PC-9 (cell line): ENCODE results near the gene SLC41A3. TPM values are rescaled to one million over a fixed set of nuclear protein-coding genes. Genes with fewer than 3 reads are reported as not detected.
"Not testable (repeated sequence)": the region's sequence is repeated elsewhere in the genome, so short reads cannot be mapped to it uniquely, and the experiment has no call there.

ENCODE experiments used
- BruUV-seq: library from RNA; stranded (reverse); fragments of 400-500 nt; replicated peaks from 2 replicates; lab custom pipeline; 2021; lab: Mats Ljungman, UMichigan
- CTCF ChIA-PET: fragments of 300-600 bp; sonication (Branson Sonifier 250); formaldehyde crosslinking; loops from one replicate; lab custom pipeline; 2022; ENCODE audit warnings: antibody characterized with exemption; lab: Charles Lee
- POLR2A ChIA-PET: fragments of 300-600 bp; sonication (Branson Sonifier 250); formaldehyde crosslinking; loops from one replicate; lab custom pipeline; 2022; ENCODE audit warnings: antibody characterized with exemption; ENCODE audit not compliant: unreplicated experiment; lab: Charles Lee
- DNase-seq, 2 experiments: peaks; one replicate each; pipeline versions ENCODE4 v3.0.0 to v3.0.0-alpha.2; 2015 to 2022; ENCODE audit warnings: mixed read lengths in 1 of 2
- H2AFZ ChIP-seq: fragments of 200-600 bp; sonication (generic); 2 replicates; pipeline ENCODE4 v1.8.1; 2017; ENCODE audit warnings: antibody characterized with exemption
- H3F3A ChIP-seq: fragments of 200-600 bp; sonication (generic); 2 replicates; pipeline ENCODE4 v1.8.1; 2017; ENCODE audit warnings: antibody characterized with exemption, mild to moderate bottlenecking, low read depth; ENCODE audit not compliant: insufficient read depth
- H3K27ac ChIP-seq: fragments of 200-600 bp; sonication (generic); 2 replicates; pipeline ENCODE4 v1.6.1; 2016; ENCODE audit warnings: mixed run types
- H3K27me3 ChIP-seq: fragments of 200-600 bp; sonication (generic); 2 replicates; pipeline ENCODE4 v1.6.1; 2016; ENCODE audit warnings: low read depth, mixed run types; ENCODE audit not compliant: insufficient read depth
- H3K36me3 ChIP-seq: fragments of 200-600 bp; sonication (generic); 2 replicates; pipeline ENCODE4 v1.6.1; 2016; ENCODE audit warnings: low read depth, mixed run types
- H3K4me1 ChIP-seq: fragments of 200-600 bp; sonication (generic); replicated peaks from 2 replicates; pipeline ENCODE4 v1.6.1; 2016; ENCODE audit warnings: mixed run types; ENCODE audit not compliant: insufficient read depth
- H3K4me2 ChIP-seq: fragments of 200-600 bp; sonication (generic); 2 replicates; pipeline ENCODE4 v1.6.1; 2017; ENCODE audit warnings: mixed run types
- H3K4me3 ChIP-seq: fragments of 200-600 bp; sonication (generic); 2 replicates; pipeline ENCODE4 v1.6.1; 2016; ENCODE audit warnings: mixed run types
- H3K79me2 ChIP-seq: fragments of 200-600 bp; sonication (generic); 2 replicates; pipeline ENCODE4 v1.6.1; 2017; ENCODE audit warnings: low read depth, mixed run types
- H3K9me2 ChIP-seq: fragments of 200-600 bp; sonication (generic); 2 replicates; pipeline ENCODE4 v1.8.1; 2017; ENCODE audit warnings: mild to moderate bottlenecking; ENCODE audit not compliant: insufficient read depth
- H3K9me3 ChIP-seq: fragments of 200-600 bp; sonication (generic); 2 replicates; pipeline ENCODE4 v1.8.1; 2016; ENCODE audit warnings: low read depth; ENCODE audit not compliant: insufficient read depth
- H4K20me1 ChIP-seq: fragments of 200-600 bp; sonication (generic); 2 replicates; pipeline ENCODE4 v1.8.1; 2017; ENCODE audit not compliant: insufficient read depth
- CTCF ChIP-seq: fragments of 200-600 bp; sonication (generic); conservative IDR thresholded peaks from 2 replicates; pipeline ENCODE4 v1.6.1; 2017; ENCODE audit warnings: mixed run types, antibody characterized with exemption, mild to moderate bottlenecking, moderate library complexity
- EZH2 ChIP-seq: fragments of 200-600 bp; sonication (generic); IDR thresholded peaks from 2 replicates; pipeline ENCODE4 v1.8.0; 2017; ENCODE audit warnings: antibody characterized with exemption, low read depth
- intact Hi-C: fragments of 100-400 bp; cut with micrococcal nuclease; formaldehyde crosslinking; loops from one replicate; pipeline ENCODE4 v1.10.0; 2022; ENCODE audit not compliant: unreplicated experiment
- total RNA-seq: library from RNA; stranded (reverse); gene quantifications from 2 replicates; pipeline ENCODE4 v1.2.3, GENCODE V29; 2021

Gene SLC41A3
- total RNA-seq, 1 experiment from 2014 or later, result 67.0 TPM

- Histone ChIP-seq H2AFZ (no peak overlapping the region), H3K4me1 (no peaks in the 10 kb centered on the region), H3K9me2 (no peaks in the 10 kb centered on the region), H3F3A (no peaks in the 10 kb centered on the region), H3K4me3 (no peak overlapping the region), H3K36me3 (no peaks in the 10 kb centered on the region), H3K9me3 (no peaks in the 10 kb centered on the region), H3K4me2 (no peak overlapping the region), H3K79me2 (no peaks in the 10 kb centered on the region), H3K27ac (no peak overlapping the region), H3K27me3 (no peaks in the 10 kb centered on the region), H4K20me1 (no peaks in the 10 kb centered on the region)
- POLR2A ChIA-PET, result interaction anchor here (0.7 kb wide), 1 partner anchor 1757 kb away, joined by 6 read pairs; no protein-coding TSS in a partner anchor
- CTCF ChIA-PET, result interaction anchor here (0.6 to 0.7 kb wide), 2 partner anchors 42 to 292 kb away, joined by 3 to 7 read pairs; no protein-coding TSS in a partner anchor
- intact Hi-C loops, result no loop called here
- TF ChIP-seq EZH2 (no peak), CTCF (no peak)
- DNase-seq, result no peak
- no TSS peak for BruUV-seq
Observed at GRCh38 chr3:126100269-126100633, 16.3 kb upstream of the SLC41A3 start.

GRCh38 chr3:126098391-126098858, 14.5 kb upstream of the SLC41A3 start:
- Histone ChIP-seq H3K9me2 (no peaks in the 10 kb centered on the region), H3K79me2 (no peaks in the 10 kb centered on the region), H3F3A (no peaks in the 10 kb centered on the region), H2AFZ (no peak overlapping the region), H3K4me1 (no peaks in the 10 kb centered on the region), H3K9me3 (peaks cover 8% of the 10 kb centered on the region; the same call in 1 of the 2 replicates), H3K4me3 (no peak overlapping the region), H3K36me3 (no peaks in the 10 kb centered on the region), H3K4me2 (no peak overlapping the region), H3K27ac (no peak overlapping the region), H3K27me3 (no peaks in the 10 kb centered on the region), H4K20me1 (no peaks in the 10 kb centered on the region)
- CTCF ChIA-PET, result interaction anchor here (0.5 kb wide), 1 partner anchor 522 kb away, joined by 3 read pairs; no protein-coding TSS in a partner anchor
- intact Hi-C loops, result no loop called here
- no peak for DNase-seq
- no TSS peak for BruUV-seq
- POLR2A ChIA-PET, result no interaction called here
- TF ChIP-seq EZH2, result no peak
- no peak for TF ChIP-seq CTCF

DNA sequence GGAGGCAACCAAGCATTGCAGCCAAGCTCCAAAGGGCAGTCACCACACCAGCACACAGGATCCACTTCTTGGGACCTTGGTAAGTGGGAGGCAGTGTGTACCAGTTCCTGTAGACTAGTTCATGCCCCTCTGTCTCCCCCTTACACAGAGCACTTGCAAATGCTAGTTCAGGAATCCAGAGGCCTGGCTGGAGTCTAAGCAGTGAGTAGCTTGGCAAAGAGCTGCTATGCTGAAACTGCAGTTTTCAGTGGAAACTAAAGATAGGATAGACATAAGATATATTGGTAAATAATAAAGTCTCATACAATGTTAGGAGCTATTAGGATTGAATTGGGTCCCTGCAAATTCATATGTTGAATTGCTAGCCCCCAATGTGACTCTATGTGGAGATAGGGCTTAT, 13.9 kb upstream of the SLC41A3 start:
- Histone ChIP-seq H3K4me2 (no peak overlapping the region), H3K27ac (no peak overlapping the region), H3K4me3 (no peak overlapping the region), H4K20me1 (no peaks in the 10 kb centered on the region), H3K27me3 (no peaks in the 10 kb centered on the region), H2AFZ (no peak overlapping the region), H3K79me2 (no peaks in the 10 kb centered on the region), H3K9me2 (no peaks in the 10 kb centered on the region), H3K9me3 (peaks cover 8% of the 10 kb centered on the region; the same call in 1 of the 2 replicates), H3K4me1 (no peaks in the 10 kb centered on the region), H3F3A (no peaks in the 10 kb centered on the region), H3K36me3 (no peaks in the 10 kb centered on the region)
- no TSS peak for BruUV-seq
- no peak for TF ChIP-seq CTCF
- no peak for TF ChIP-seq EZH2
- no peak for DNase-seq
- POLR2A ChIA-PET, result no interaction called here
- CTCF ChIA-PET, result interaction anchor here (0.5 kb wide), 1 partner anchor 523 kb away, joined by 3 read pairs; no protein-coding TSS in a partner anchor
- intact Hi-C loops, result no loop called here

DNA sequence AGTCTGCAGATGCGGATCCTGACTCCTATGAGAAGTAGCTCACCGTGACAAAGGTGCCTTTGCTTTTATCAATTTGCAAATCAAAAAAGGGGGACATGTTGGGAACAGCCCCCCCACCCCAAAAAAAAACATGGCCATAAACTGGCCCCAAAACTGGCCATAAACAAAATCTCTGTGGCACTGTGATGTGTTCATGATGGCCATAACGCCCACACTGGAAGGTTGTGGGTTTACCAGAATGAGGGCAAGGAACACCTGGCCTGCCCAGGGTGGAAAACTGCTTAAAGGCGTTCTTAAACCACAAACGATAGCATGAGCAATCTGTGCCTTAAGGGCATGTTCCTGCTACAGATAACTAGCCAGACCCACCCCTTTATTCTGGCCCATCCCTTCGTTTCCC, 12.3 kb upstream of the SLC41A3 start:
- H3K9me3 ChIP-seq, H3K4me3 ChIP-seq, H2AFZ ChIP-seq, BruUV-seq, DNase-seq, H4K20me1 ChIP-seq, H3K79me2 ChIP-seq, H3K27ac ChIP-seq, POLR2A ChIA-PET, H3K27me3 ChIP-seq, H3K4me2 ChIP-seq, CTCF ChIA-PET, H3K36me3 ChIP-seq, H3K4me1 ChIP-seq, intact Hi-C loops, H3K9me2 ChIP-seq, H3F3A ChIP-seq: not testable (repeated sequence)

GRCh38 chr3:126092128-126092527, 8.2 kb upstream of the SLC41A3 start:
- H2AFZ ChIP-seq, CTCF ChIA-PET, H3K9me3 ChIP-seq, DNase-seq, H3K4me3 ChIP-seq, BruUV-seq, POLR2A ChIA-PET, H3K9me2 ChIP-seq, H3K4me1 ChIP-seq, H3F3A ChIP-seq, H3K27ac ChIP-seq, H4K20me1 ChIP-seq, H3K36me3 ChIP-seq, H3K27me3 ChIP-seq, H3K79me2 ChIP-seq, intact Hi-C loops, H3K4me2 ChIP-seq: not testable (repeated sequence)
